DOHH2 (cell line): ENCODE data around the gene DGCR2.

Source experiments
- EZH2phosphoT487 ChIP-seq: fragments of 200-600 bp; sonication (generic); IDR thresholded peaks from 2 replicates; pipeline ENCODE4 v1.6.1; 2017; ENCODE audit warnings: borderline replicate concordance, mild to moderate bottlenecking, antibody characterized with exemption, low read length, moderate library complexity, mixed read lengths
- TF ChIP-seq, protein P1 (sequence below): fragments of 200-600 bp; sonication (generic); IDR thresholded peaks from one replicate; pipeline ENCODE4 v1.5.1; 2014; ENCODE audit warnings: antibody characterized with exemption, mild to moderate bottlenecking, low read depth, low read length; ENCODE audit not compliant: poor library complexity, severe bottlenecking

DNA sequence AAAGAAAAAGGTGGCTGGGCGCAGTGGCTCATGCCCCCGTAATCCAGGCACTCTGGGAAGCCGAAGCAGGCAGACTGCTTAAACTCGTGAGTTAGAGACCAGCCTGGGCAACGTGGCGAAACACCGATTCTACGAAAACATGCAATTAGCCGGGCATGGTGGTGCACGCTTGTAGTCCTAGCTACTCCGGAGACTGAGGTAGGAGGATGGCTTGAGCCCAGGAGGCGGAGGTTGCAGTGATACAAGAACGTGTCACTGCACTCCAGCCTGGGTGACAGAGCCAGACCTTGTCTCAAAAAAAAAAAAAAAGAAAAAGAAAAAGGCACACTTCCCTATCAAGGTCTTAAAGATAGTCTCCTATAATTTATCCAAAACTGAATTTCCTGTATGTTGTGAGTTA, 39.4 kb downstream of the DGCR2 start:
- TF ChIP-seq, protein P1, sequence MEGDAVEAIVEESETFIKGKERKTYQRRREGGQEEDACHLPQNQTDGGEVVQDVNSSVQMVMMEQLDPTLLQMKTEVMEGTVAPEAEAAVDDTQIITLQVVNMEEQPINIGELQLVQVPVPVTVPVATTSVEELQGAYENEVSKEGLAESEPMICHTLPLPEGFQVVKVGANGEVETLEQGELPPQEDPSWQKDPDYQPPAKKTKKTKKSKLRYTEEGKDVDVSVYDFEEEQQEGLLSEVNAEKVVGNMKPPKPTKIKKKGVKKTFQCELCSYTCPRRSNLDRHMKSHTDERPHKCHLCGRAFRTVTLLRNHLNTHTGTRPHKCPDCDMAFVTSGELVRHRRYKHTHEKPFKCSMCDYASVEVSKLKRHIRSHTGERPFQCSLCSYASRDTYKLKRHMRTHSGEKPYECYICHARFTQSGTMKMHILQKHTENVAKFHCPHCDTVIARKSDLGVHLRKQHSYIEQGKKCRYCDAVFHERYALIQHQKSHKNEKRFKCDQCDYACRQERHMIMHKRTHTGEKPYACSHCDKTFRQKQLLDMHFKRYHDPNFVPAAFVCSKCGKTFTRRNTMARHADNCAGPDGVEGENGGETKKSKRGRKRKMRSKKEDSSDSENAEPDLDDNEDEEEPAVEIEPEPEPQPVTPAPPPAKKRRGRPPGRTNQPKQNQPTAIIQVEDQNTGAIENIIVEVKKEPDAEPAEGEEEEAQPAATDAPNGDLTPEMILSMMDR = no peak
- no peak for TF ChIP-seq EZH2phosphoT487
